Measurements from ENCODE around the gene TRIM66. TPM values are rescaled to one million over a fixed set of nuclear protein-coding genes. Genes with fewer than 3 reads are reported as not detected.

TRIM66 gene
- polyA plus RNA-seq, 4 donors: 1.4 to 6.0 (median 4.0) TPM

DNA sequence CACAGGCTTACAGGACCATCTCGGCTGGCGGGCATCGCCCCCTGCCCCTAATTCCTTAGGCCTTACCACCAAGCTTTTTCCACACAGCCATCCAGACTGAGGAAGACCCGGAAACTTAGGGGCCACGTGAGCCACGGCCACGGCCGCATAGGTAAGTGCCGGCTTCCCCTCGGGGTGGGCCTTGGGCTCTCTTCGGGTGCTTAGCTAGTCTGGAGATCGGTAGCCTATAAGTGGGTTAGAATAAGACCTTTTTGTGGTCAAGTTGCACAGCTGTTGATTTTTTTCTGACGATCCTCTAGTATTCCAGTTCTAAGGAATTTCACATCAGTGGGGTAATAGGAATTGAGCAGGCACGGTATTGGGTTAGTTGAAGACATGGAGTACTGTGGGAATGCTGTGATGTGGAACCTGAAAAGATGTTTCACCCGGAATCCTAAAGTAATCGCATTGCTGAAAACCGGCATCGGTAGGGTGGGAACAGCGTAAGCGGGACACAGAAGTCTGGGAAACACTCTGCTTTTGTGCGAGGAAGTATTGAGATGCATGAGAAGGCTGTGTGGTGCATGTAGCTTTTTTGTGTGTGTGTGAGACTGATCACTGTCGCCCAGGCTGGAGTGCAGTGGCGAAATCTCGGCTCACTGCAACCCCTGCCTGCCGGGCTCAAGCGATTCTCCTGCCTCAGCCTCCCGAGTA lies 796 bp upstream of the TRIM66 start:
- H3K4me1 ChIP-seq (ENCODE audit: control insufficient read depth in 3 of 3, insufficient read depth in 2 of 3, low read depth in 1 of 3, low read length in 2 of 3): peaks cover 3 to 13% (median 3%) of the 10 kb centered on the region in 3 donors
- H3K36me3 ChIP-seq (ENCODE audit: control insufficient read depth in 3 of 3, insufficient read depth in 2 of 3, low read depth in 1 of 3, low read length in 3 of 3): peaks cover 12 to 27% (median 22%) of the 10 kb centered on the region in 3 donors
- peak overlapping the region; percentile 66 to 80 (median 79) for H3K4me3 ChIP-seq (ENCODE audit: low read depth in 1 of 3, low read length in 3 of 3)
- 1 to 2% (median 1%) methylated on average over 27 of the region's 27 CpGs for WGBS, 3 donors
- FAIRE-seq (no peak), DNase-seq (no peak)
- no peaks in the 10 kb centered on the region for H3K9me3 ChIP-seq (ENCODE audit: control insufficient read depth in 2 of 2, insufficient read depth in 1 of 2, low read depth in 1 of 2, low read length in 1 of 2)
- H3K27ac ChIP-seq (ENCODE audit: low read depth in 1 of 3, low read length in 2 of 3): peak overlapping the region; percentile 82 to 98 (median 95)
- no peaks in the 10 kb centered on the region for H3K27me3 ChIP-seq (ENCODE audit: control insufficient read depth in 3 of 3, insufficient read depth in 3 of 3, low read length in 3 of 3)

- no peaks in the 10 kb centered on the region for H3K9me3 ChIP-seq (ENCODE audit: control insufficient read depth in 2 of 2, insufficient read depth in 1 of 2, low read depth in 1 of 2, low read length in 1 of 2)
- no peak for DNase-seq
- H3K27ac ChIP-seq (ENCODE audit: low read depth in 1 of 3, low read length in 2 of 3): peak overlapping the region; percentile 90 to 98 (median 95)
- H3K27me3 ChIP-seq (ENCODE audit: control insufficient read depth in 3 of 3, insufficient read depth in 3 of 3, low read length in 3 of 3): no peaks in the 10 kb centered on the region
- H3K4me3 ChIP-seq (ENCODE audit: low read depth in 1 of 3, low read length in 3 of 3): peak overlapping the region; percentile 66 to 80 (median 79)
- peaks cover 12 to 25% (median 19%) of the 10 kb centered on the region in 3 donors for H3K36me3 ChIP-seq (ENCODE audit: control insufficient read depth in 3 of 3, insufficient read depth in 2 of 3, low read depth in 1 of 3, low read length in 3 of 3)
- 13 to 22% (median 13%) methylated on average over 14 of the region's 14 CpGs for WGBS, 3 donors
- FAIRE-seq: no peak
- H3K4me1 ChIP-seq (ENCODE audit: control insufficient read depth in 3 of 3, insufficient read depth in 2 of 3, low read depth in 1 of 3, low read length in 2 of 3): peaks cover 3 to 7% (median 3%) of the 10 kb centered on the region in 3 donors
These were observed 595 bp downstream of the TRIM66 start for GRCh38 chr11:8681837-8682302.

- Histone ChIP-seq H3K4me3 (ENCODE audit: low read depth in 1 of 3, low read length in 3 of 3) (no peak overlapping the region), H3K27ac (ENCODE audit: low read depth in 1 of 3, low read length in 2 of 3) (no peak overlapping the region), H3K27me3 (ENCODE audit: control insufficient read depth in 3 of 3, insufficient read depth in 3 of 3, low read length in 3 of 3) (no peaks in the 10 kb centered on the region), H3K9me3 (ENCODE audit: control insufficient read depth in 2 of 2, insufficient read depth in 1 of 2, low read depth in 1 of 2, low read length in 1 of 2) (no peaks in the 10 kb centered on the region), H3K4me1 (ENCODE audit: control insufficient read depth in 3 of 3, insufficient read depth in 2 of 3, low read depth in 1 of 3, low read length in 2 of 3) (peaks cover 0 to 3% (median under 1%) of the 10 kb centered on the region in 3 donors), H3K36me3 (ENCODE audit: control insufficient read depth in 3 of 3, insufficient read depth in 2 of 3, low read depth in 1 of 3, low read length in 3 of 3) (peaks cover 2 to 10% (median 4%) of the 10 kb centered on the region in 3 donors)
- FAIRE-seq (no peak), DNase-seq (no peak)
- 71 to 85% (median 83%) methylated on average over 1 of the region's 1 CpG for WGBS, 3 donors
These were observed 3.5 kb downstream of the TRIM66 start for GRCh38 chr11:8679006-8679405.

DNA sequence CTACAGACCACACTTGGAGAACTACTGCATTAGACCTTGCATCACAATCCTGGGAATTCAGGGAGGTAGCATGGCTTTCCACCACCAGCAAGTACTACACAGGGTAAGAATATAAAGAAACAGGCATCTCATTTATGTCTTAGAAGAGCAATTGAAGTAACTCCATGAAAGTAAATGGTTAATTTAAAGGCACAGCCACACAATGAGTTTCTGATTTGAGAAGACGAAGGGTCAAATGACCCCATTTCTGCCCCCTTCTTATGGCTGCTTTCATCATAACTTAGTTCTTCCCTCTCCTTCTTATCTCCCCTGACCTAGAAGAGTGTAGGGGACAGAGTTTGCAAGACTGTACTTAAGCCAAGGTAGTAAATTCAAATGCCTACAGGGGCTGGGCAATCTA lies 6.0 kb downstream of the TRIM66 start:
- FAIRE-seq (no peak), DNase-seq (no peak)
- H3K27me3 ChIP-seq (ENCODE audit: control insufficient read depth in 3 of 3, insufficient read depth in 3 of 3, low read length in 3 of 3): no peaks in the 10 kb centered on the region
- H3K4me1 ChIP-seq (ENCODE audit: control insufficient read depth in 3 of 3, insufficient read depth in 2 of 3, low read depth in 1 of 3, low read length in 2 of 3): peaks cover 0 to under 1% (median 0%) of the 10 kb centered on the region in 3 donors
- H3K9me3 ChIP-seq (ENCODE audit: control insufficient read depth in 2 of 2, insufficient read depth in 1 of 2, low read depth in 1 of 2, low read length in 1 of 2): no peaks in the 10 kb centered on the region
- H3K27ac ChIP-seq (ENCODE audit: low read depth in 1 of 3, low read length in 2 of 3): no peak overlapping the region
- no peak overlapping the region for H3K4me3 ChIP-seq (ENCODE audit: low read depth in 1 of 3, low read length in 3 of 3)
- WGBS, 3 donors: 92 to 100% (median 93%) methylated on average over 1 of the region's 1 CpG
- peaks cover 0 to 11% (median 6%) of the 10 kb centered on the region in 3 donors for H3K36me3 ChIP-seq (ENCODE audit: control insufficient read depth in 3 of 3, insufficient read depth in 2 of 3, low read depth in 1 of 3, low read length in 3 of 3)

DNA sequence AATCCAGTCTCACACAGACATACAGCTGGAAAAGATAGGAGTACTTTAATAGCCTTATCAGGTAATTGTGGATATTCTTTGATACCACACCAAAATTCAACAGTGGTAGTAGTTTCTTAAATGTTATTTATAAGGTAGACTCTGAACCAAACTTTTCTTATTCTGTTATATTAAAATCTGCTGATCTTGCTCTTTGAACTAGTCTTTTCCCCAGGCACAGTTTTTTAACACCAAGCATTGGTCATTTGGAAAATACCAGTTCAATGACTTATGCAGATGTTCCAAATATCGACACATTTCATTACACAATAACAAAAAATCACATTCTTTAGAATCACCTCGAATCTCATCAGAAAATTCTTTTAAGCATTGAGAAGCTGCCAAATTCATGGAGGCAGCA lies 7.6 kb downstream of the TRIM66 start:
- WGBS, 3 donors: 89 to 96% (median 91%) methylated on average over 2 of the region's 2 CpGs
- H3K27ac ChIP-seq (ENCODE audit: low read depth in 1 of 3, low read length in 2 of 3): no peak overlapping the region
- H3K36me3 ChIP-seq (ENCODE audit: control insufficient read depth in 3 of 3, insufficient read depth in 2 of 3, low read depth in 1 of 3, low read length in 3 of 3): peaks cover 0 to 16% (median 9%) of the 10 kb centered on the region in 3 donors
- DNase-seq (no peak), FAIRE-seq (no peak)
- H3K4me3 ChIP-seq (ENCODE audit: low read depth in 1 of 3, low read length in 3 of 3): no peak overlapping the region
- no peaks in the 10 kb centered on the region for H3K9me3 ChIP-seq (ENCODE audit: control insufficient read depth in 2 of 2, insufficient read depth in 1 of 2, low read depth in 1 of 2, low read length in 1 of 2)
- no peaks in the 10 kb centered on the region for H3K27me3 ChIP-seq (ENCODE audit: control insufficient read depth in 3 of 3, insufficient read depth in 3 of 3, low read length in 3 of 3)
- H3K4me1 ChIP-seq (ENCODE audit: control insufficient read depth in 3 of 3, insufficient read depth in 2 of 3, low read depth in 1 of 3, low read length in 2 of 3): no peaks in the 10 kb centered on the region

DNA sequence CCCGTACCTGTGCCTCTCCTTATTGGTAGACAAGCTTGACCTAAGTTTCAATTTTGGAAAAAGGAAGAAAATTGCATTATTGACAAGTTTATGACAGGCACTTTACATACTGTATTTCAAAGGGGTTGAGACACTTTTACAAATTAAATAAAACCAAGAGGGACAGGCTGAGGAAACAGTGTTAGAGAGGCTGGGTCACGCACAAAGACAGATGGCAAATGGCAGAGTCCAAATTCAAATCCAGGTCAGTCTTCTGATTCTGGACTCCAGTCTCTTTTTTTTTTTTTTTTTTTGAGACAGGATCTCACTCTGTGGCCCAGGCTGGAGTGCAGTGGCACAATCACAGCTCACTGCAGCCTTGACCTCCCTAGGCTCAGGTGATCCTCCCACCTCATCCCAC lies 10.1 kb downstream of the TRIM66 start:
- 92 to 97% (median 97%) methylated on average over 2 of the region's 2 CpGs for WGBS, 3 donors
- no peak for DNase-seq
- peaks cover 0 to 17% (median 13%) of the 10 kb centered on the region in 3 donors for H3K36me3 ChIP-seq (ENCODE audit: control insufficient read depth in 3 of 3, insufficient read depth in 2 of 3, low read depth in 1 of 3, low read length in 3 of 3)
- H3K9me3 ChIP-seq (ENCODE audit: control insufficient read depth in 2 of 2, insufficient read depth in 1 of 2, low read depth in 1 of 2, low read length in 1 of 2): no peaks in the 10 kb centered on the region
- H3K27me3 ChIP-seq (ENCODE audit: control insufficient read depth in 3 of 3, insufficient read depth in 3 of 3, low read length in 3 of 3): no peaks in the 10 kb centered on the region
- no peaks in the 10 kb centered on the region for H3K4me1 ChIP-seq (ENCODE audit: control insufficient read depth in 3 of 3, insufficient read depth in 2 of 3, low read depth in 1 of 3, low read length in 2 of 3)
- H3K4me3 ChIP-seq (ENCODE audit: low read depth in 1 of 3, low read length in 3 of 3): no peak overlapping the region
- FAIRE-seq: no peak
- peak overlapping the region in 1 of 3 donors; percentile 86 for H3K27ac ChIP-seq (ENCODE audit: low read depth in 1 of 3, low read length in 2 of 3)

GRCh38 chr11:8671651-8672062 lies 10.8 kb downstream of the TRIM66 start:
- DNase-seq (no peak), FAIRE-seq (no peak)
- WGBS, 3 donors: 0 to 58% (median 0%) methylated on average over 1 of the region's 1 CpG
- Histone ChIP-seq H3K27ac (ENCODE audit: low read depth in 1 of 3, low read length in 2 of 3) (peak overlapping the region in 2 of 3 donors; percentile 23 to 86), H3K36me3 (ENCODE audit: control insufficient read depth in 3 of 3, insufficient read depth in 2 of 3, low read depth in 1 of 3, low read length in 3 of 3) (peaks cover 0 to 16% (median 13%) of the 10 kb centered on the region in 3 donors), H3K27me3 (ENCODE audit: control insufficient read depth in 3 of 3, insufficient read depth in 3 of 3, low read length in 3 of 3) (no peaks in the 10 kb centered on the region), H3K4me1 (ENCODE audit: control insufficient read depth in 3 of 3, insufficient read depth in 2 of 3, low read depth in 1 of 3, low read length in 2 of 3) (no peaks in the 10 kb centered on the region), H3K9me3 (ENCODE audit: control insufficient read depth in 2 of 2, insufficient read depth in 1 of 2, low read depth in 1 of 2, low read length in 1 of 2) (no peaks in the 10 kb centered on the region), H3K4me3 (ENCODE audit: low read depth in 1 of 3, low read length in 3 of 3) (no peak overlapping the region)

- 55 to 91% (median 83%) methylated on average over 4 of the region's 4 CpGs for WGBS, 3 donors
- Histone ChIP-seq H3K36me3 (ENCODE audit: control insufficient read depth in 3 of 3, insufficient read depth in 2 of 3, low read depth in 1 of 3, low read length in 3 of 3) (peaks cover 0 to 16% (median 13%) of the 10 kb centered on the region in 3 donors), H3K9me3 (ENCODE audit: control insufficient read depth in 2 of 2, insufficient read depth in 1 of 2, low read depth in 1 of 2, low read length in 1 of 2) (no peaks in the 10 kb centered on the region), H3K4me3 (ENCODE audit: low read depth in 1 of 3, low read length in 3 of 3) (no peak overlapping the region), H3K4me1 (ENCODE audit: control insufficient read depth in 3 of 3, insufficient read depth in 2 of 3, low read depth in 1 of 3, low read length in 2 of 3) (no peaks in the 10 kb centered on the region), H3K27ac (ENCODE audit: low read depth in 1 of 3, low read length in 2 of 3) (peak overlapping the region in 2 of 3 donors; percentile 23 to 81), H3K27me3 (ENCODE audit: control insufficient read depth in 3 of 3, insufficient read depth in 3 of 3, low read length in 3 of 3) (no peaks in the 10 kb centered on the region)
- FAIRE-seq (no peak), DNase-seq (no peak)
These were observed 11.3 kb downstream of the TRIM66 start for GRCh38 chr11:8671193-8671612.
